IMR-90 (cell line): ENCODE measurements around the gene RYR1. TPM values are rescaled to one million over a fixed set of nuclear protein-coding genes. Genes with fewer than 3 reads are reported as not detected.

Experiments
- ATAC-seq: fragments of 200-7000 bp; cut with Tn5 transposase; 2 replicates; pipeline ENCODE4 v1.9.1; 2020; ENCODE audit warnings: low read depth, mild to moderate bottlenecking, moderate library complexity
- BruUV-seq: library from RNA; stranded (reverse); fragments of 400-500 nt; replicated peaks from 2 replicates; lab custom pipeline; 2021; lab: Mats Ljungman, UMichigan
- CTCF ChIA-PET: fragments of 300-600 bp; formaldehyde crosslinking; extraction: SDS; loops from one replicate; lab custom pipeline; 2021; ENCODE audit warnings: antibody characterized with exemption; lab: Yijun Ruan, JAX
- POLR2A ChIA-PET: fragments of 300-600 bp; sonication (Branson Sonifier 250); formaldehyde crosslinking; loops from one replicate; lab custom pipeline; 2022; ENCODE audit warnings: antibody characterized with exemption; ENCODE audit not compliant: unreplicated experiment; lab: Charles Lee
- DNase-seq: peaks from one replicate; pipeline ENCODE4 v3.0.0; 2013
- H2AFZ ChIP-seq: replicated peaks from 2 replicates; pipeline ENCODE3; 2013; ENCODE audit warnings: low read length, mild to moderate bottlenecking; ENCODE audit not compliant: poor library complexity
- H2AK5ac ChIP-seq: 2 replicates; pipeline ENCODE4 v1.6.1; 2013; ENCODE audit warnings: low read depth, low read length, inconsistent platforms
- H2AK9ac ChIP-seq: replicated peaks from 2 replicates; pipeline ENCODE3; 2013; ENCODE audit warnings: mild to moderate bottlenecking, low read depth, low read length, moderate library complexity; ENCODE audit not compliant: poor library complexity
- H2BK120ac ChIP-seq: 2 replicates; pipeline ENCODE4 v1.6.1; 2013; ENCODE audit warnings: low read depth, low read length, inconsistent platforms
- H2BK15ac ChIP-seq: 3 replicates; pipeline ENCODE4 v1.6.1; 2013; ENCODE audit warnings: low read depth, low read length, inconsistent platforms
- H2BK20ac ChIP-seq: 2 replicates; pipeline ENCODE4 v1.6.1; 2013; ENCODE audit warnings: low read depth, mild to moderate bottlenecking, inconsistent platforms, low read length, moderate library complexity
- H2BK5ac ChIP-seq: 2 replicates; pipeline ENCODE4 v1.6.1; 2013; ENCODE audit warnings: mild to moderate bottlenecking, low read depth, low read length, inconsistent platforms; ENCODE audit not compliant: poor library complexity, severe bottlenecking
- H3K14ac ChIP-seq: replicated peaks from 2 replicates; pipeline ENCODE4 v1.6.1; 2013; ENCODE audit warnings: low read depth, low read length, inconsistent platforms
- H3K18ac ChIP-seq: 2 replicates; pipeline ENCODE4 v1.6.1; 2013; ENCODE audit warnings: low read depth, low read length, control low read depth
- H3K23ac ChIP-seq: 2 replicates; pipeline ENCODE4 v1.6.1; 2013; ENCODE audit warnings: low read depth, low read length, inconsistent platforms
- H3K27ac ChIP-seq: 2 replicates; pipeline ENCODE4 v1.5.1; 2013; ENCODE audit warnings: mild to moderate bottlenecking, control low read depth, low read length; ENCODE audit not compliant: insufficient read depth
- H3K27me3 ChIP-seq: 2 replicates; pipeline ENCODE4 v1.6.1; 2013; ENCODE audit warnings: low read length; ENCODE audit not compliant: control insufficient read depth, insufficient read depth
- H3K36me3 ChIP-seq: 2 replicates; pipeline ENCODE4 v1.6.1; 2013; ENCODE audit warnings: low read length, mixed read lengths; ENCODE audit not compliant: control insufficient read depth, insufficient read depth
- H3K4ac ChIP-seq: 2 replicates; pipeline ENCODE4 v1.6.1; 2013; ENCODE audit warnings: low read depth, low read length, inconsistent platforms
- H3K4me1 ChIP-seq: 2 replicates; pipeline ENCODE4 v1.6.1; 2013; ENCODE audit warnings: low read length, mixed read lengths; ENCODE audit not compliant: control insufficient read depth, insufficient read depth
- H3K4me2 ChIP-seq: 2 replicates; pipeline ENCODE4 v1.6.1; 2013; ENCODE audit warnings: low read depth, mild to moderate bottlenecking, control low read depth, low read length, moderate library complexity
- H3K4me3 ChIP-seq: 2 replicates; pipeline ENCODE4 v1.5.1; 2013; ENCODE audit warnings: low read depth, mild to moderate bottlenecking, control low read depth, low read length, moderate library complexity; ENCODE audit not compliant: insufficient read depth
- H3K56ac ChIP-seq: 2 replicates; pipeline ENCODE4 v1.6.1; 2013; ENCODE audit warnings: low read length, inconsistent platforms; ENCODE audit not compliant: insufficient read depth; ENCODE audit errors: extremely low read depth
- H3K79me1 ChIP-seq, 2 experiments: 2 replicates each; pipeline ENCODE4 v1.6.1; 2013; ENCODE audit warnings: low read length in 2 of 2, inconsistent platforms in 1 of 2, low read depth in 1 of 2
- H3K9ac ChIP-seq: 2 replicates; pipeline ENCODE4 v1.6.1; 2013; ENCODE audit warnings: low read depth, low read length, control low read depth
- H3K9me1 ChIP-seq: 2 replicates; pipeline ENCODE4 v1.6.1; 2013; ENCODE audit warnings: low read length, inconsistent platforms; ENCODE audit not compliant: insufficient read depth
- H3K9me3 ChIP-seq: 2 replicates; pipeline ENCODE4 v1.6.1; 2013; ENCODE audit warnings: low read length; ENCODE audit not compliant: control insufficient read depth, insufficient read depth
- H4K20me1 ChIP-seq: 2 replicates; pipeline ENCODE4 v1.6.1; 2013; ENCODE audit warnings: low read length, inconsistent platforms; ENCODE audit not compliant: insufficient read depth
- H4K5ac ChIP-seq: 2 replicates; pipeline ENCODE4 v1.6.1; 2013; ENCODE audit warnings: mild to moderate bottlenecking, low read depth, low read length, control low read depth
- H4K8ac ChIP-seq, 2 experiments: 2 replicates each; pipeline ENCODE4 v1.6.1; 2013; ENCODE audit warnings: low read depth in 2 of 2, low read length in 2 of 2, control low read depth in 1 of 2, inconsistent platforms in 1 of 2
- H4K91ac ChIP-seq: 2 replicates; pipeline ENCODE4 v1.6.1; 2013; ENCODE audit warnings: low read depth, low read length, inconsistent platforms; ENCODE audit not compliant: insufficient read depth
- BHLHE40 ChIP-seq: fragments of 150-350 bp; IDR thresholded peaks from 2 replicates; pipeline ENCODE4 v1.6.1; 2016; ENCODE audit warnings: mild to moderate bottlenecking, low read depth, low read length
- CEBPB ChIP-seq: IDR thresholded peaks from 2 replicates; pipeline ENCODE4 v1.6.1; 2012; ENCODE audit warnings: low read depth, low read length, improper control_type of control experiment
- FOS ChIP-seq: fragments of 150-350 bp; IDR thresholded peaks from 2 replicates; pipeline ENCODE4 v1.6.1; 2016; ENCODE audit warnings: low read depth, low read length
- MAZ ChIP-seq: IDR thresholded peaks from 2 replicates; pipeline ENCODE4 v1.6.1; 2012; ENCODE audit warnings: low read depth, mild to moderate bottlenecking, low read length, improper control_type of control experiment, moderate library complexity, borderline replicate concordance
- MXI1 ChIP-seq: IDR thresholded peaks from 2 replicates; pipeline ENCODE4 v1.6.1; 2012; ENCODE audit warnings: low read depth, mild to moderate bottlenecking, low read length, moderate library complexity, borderline replicate concordance
- NFE2L2 ChIP-seq: fragments of 150-350 bp; IDR thresholded peaks from 2 replicates; pipeline ENCODE4 v1.6.1; 2016; ENCODE audit warnings: low read depth, mild to moderate bottlenecking, low read length
- POLR2A ChIP-seq: IDR thresholded peaks from 2 replicates; pipeline ENCODE4 v1.6.1; 2012; ENCODE audit warnings: mild to moderate bottlenecking, low read depth, low read length
- RAD21 ChIP-seq: IDR thresholded peaks from 2 replicates; pipeline ENCODE4 v1.6.1; 2012; ENCODE audit warnings: low read length, improper control_type of control experiment
- RCOR1 ChIP-seq: IDR thresholded peaks from 2 replicates; pipeline ENCODE4 v1.6.1; 2012; ENCODE audit warnings: mild to moderate bottlenecking, low read length, improper control_type of control experiment; ENCODE audit not compliant: insufficient replicate concordance
- RFX5 ChIP-seq: IDR thresholded peaks from 2 replicates; pipeline ENCODE4 v1.8.0; 2012; ENCODE audit warnings: low read depth, mild to moderate bottlenecking, low read length, moderate library complexity
- SMC3 ChIP-seq: fragments of 150-350 bp; IDR thresholded peaks from 2 replicates; pipeline ENCODE4 v1.6.1; 2016; ENCODE audit warnings: low read depth, mild to moderate bottlenecking, antibody characterized with exemption, low read length, moderate library complexity
- WGBS, 2 experiments: methylation state at CpG; one replicate each; pipeline versions ENCODE4 v1.1.5 to v1.1.7; 2013; ENCODE audit warnings: missing lambda C conversion rate in 2 of 2; ENCODE audit not compliant: insufficient read length in 1 of 2; ENCODE audit errors: extremely low coverage in 2 of 2; 5-methylcytosine and 5-hydroxymethylcytosine counted together
- dilution Hi-C: fragments of 300-500 bp; cut with HindIII; formaldehyde crosslinking; loops from one replicate; pipeline ENCODE4 v1.14.3; 2018; ENCODE audit warnings: low sequenced_read_pairs; ENCODE audit not compliant: unreplicated experiment
- in situ Hi-C: fragments of 300-500 bp; cut with MboI; formaldehyde crosslinking; loops from 3 replicates; pipeline ENCODE4 v1.14.3; 2019; ENCODE audit warnings: low sequenced_read_pairs, inconsistent platforms, mixed read lengths
- intact Hi-C: fragments of 100-400 bp; cut with micrococcal nuclease; formaldehyde crosslinking; loops from 2 replicates; pipeline ENCODE4 v1.10.0; 2022
- polyA plus RNA-seq, 3 experiments: library from polyadenylated mRNA; depleted of rRNA; stranded (reverse); fragments of >200 nt; gene quantifications; 2 replicates each; pipeline ENCODE4 v1.2.3, GENCODE V29; 2012; ENCODE audit warnings: low replicate concordance in 1 of 3
- total RNA-seq: library from RNA; depleted of rRNA; stranded (reverse); fragments of >200 nt; gene quantifications from 2 replicates; pipeline ENCODE4 v1.2.3, GENCODE V29; 2012
- TF ChIP-seq, protein P1 (sequence below): conservative IDR thresholded peaks from 2 replicates; pipeline ENCODE4 v1.5.1; 2012; ENCODE audit warnings: mild to moderate bottlenecking, low read depth, low read length, improper control_type of control experiment
- TF ChIP-seq, protein P2 (sequence below): fragments of 150-350 bp; IDR thresholded peaks from 2 replicates; pipeline ENCODE4 v1.6.1; 2017; ENCODE audit warnings: mild to moderate bottlenecking, antibody characterized with exemption, low read length, low read depth
- TF ChIP-seq, protein P3 (sequence below): fragments of 150-350 bp; IDR thresholded peaks from 2 replicates; pipeline ENCODE4 v1.6.1; 2016; ENCODE audit warnings: low read depth, mild to moderate bottlenecking, low read length, moderate library complexity, borderline replicate concordance

RYR1 gene
- total and polyA plus RNA-seq, 2 of the 4 experiments (the other 2 are of a cell fraction): not detected

DNA sequence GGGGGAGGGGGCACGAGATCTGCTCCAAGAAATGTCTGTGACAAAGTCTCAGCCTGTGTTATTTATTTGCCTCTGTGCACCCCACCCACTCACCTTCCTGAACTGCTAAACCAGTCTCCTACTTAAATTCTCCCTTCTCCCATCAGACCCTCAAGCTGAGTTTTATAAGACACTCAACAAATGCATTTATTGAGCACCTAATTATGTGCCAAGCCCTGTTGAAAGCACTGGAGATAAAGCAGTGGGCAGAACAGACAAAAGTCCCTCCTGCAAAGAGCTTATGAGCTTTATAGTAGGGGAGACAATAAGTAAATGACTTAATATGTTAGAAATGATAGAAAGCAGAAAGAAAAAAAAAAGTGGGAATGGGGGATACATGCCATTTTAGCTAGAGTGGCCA is 34.0 kb upstream of the RYR1 start:
- in situ Hi-C loops (no loop called here), intact Hi-C loops (no loop called here), dilution Hi-C loops (no loop called here)
- Histone ChIP-seq H3K36me3 (peaks cover 10% of the 10 kb centered on the region; the same call in 1 of the 2 replicates), H3K27ac (no peak overlapping the region), H2BK5ac (no peak overlapping the region), H3K14ac (no peak overlapping the region), H2AK5ac (no peak overlapping the region), H3K9ac (no peak overlapping the region), H3K4ac (no peak overlapping the region), H3K9me3 (no peaks in the 10 kb centered on the region), H3K27me3 (no peaks in the 10 kb centered on the region), H4K91ac (no peak overlapping the region), H2AK9ac (no peak overlapping the region), H2BK15ac (no peak overlapping the region), H3K4me1 (no peaks in the 10 kb centered on the region), H2BK20ac (no peak overlapping the region), H3K4me2 (no peak overlapping the region), H3K18ac (no peak overlapping the region), H2BK120ac (no peak overlapping the region), H3K4me3 (no peak overlapping the region), H3K79me1 (peaks cover 6 to 12% of the 10 kb centered on the region in 2 experiments; a peak in 3 of 4 replicates), H3K9me1 (0 out of 2 replicates have a peak, but pooled peaks cover 3% of the 10 kb centered on the region), H2AFZ (no peak overlapping the region), H3K23ac (no peak overlapping the region), H4K8ac (no peak overlapping the region), H4K5ac (no peak overlapping the region), H3K56ac (no peak overlapping the region), H4K20me1 (no peaks in the 10 kb centered on the region)
- ATAC-seq (no peak), DNase-seq (no peak)
- no TSS peak for BruUV-seq
- TF ChIP-seq, protein P1, sequence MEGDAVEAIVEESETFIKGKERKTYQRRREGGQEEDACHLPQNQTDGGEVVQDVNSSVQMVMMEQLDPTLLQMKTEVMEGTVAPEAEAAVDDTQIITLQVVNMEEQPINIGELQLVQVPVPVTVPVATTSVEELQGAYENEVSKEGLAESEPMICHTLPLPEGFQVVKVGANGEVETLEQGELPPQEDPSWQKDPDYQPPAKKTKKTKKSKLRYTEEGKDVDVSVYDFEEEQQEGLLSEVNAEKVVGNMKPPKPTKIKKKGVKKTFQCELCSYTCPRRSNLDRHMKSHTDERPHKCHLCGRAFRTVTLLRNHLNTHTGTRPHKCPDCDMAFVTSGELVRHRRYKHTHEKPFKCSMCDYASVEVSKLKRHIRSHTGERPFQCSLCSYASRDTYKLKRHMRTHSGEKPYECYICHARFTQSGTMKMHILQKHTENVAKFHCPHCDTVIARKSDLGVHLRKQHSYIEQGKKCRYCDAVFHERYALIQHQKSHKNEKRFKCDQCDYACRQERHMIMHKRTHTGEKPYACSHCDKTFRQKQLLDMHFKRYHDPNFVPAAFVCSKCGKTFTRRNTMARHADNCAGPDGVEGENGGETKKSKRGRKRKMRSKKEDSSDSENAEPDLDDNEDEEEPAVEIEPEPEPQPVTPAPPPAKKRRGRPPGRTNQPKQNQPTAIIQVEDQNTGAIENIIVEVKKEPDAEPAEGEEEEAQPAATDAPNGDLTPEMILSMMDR: no peak
- TF ChIP-seq, protein P2, sequence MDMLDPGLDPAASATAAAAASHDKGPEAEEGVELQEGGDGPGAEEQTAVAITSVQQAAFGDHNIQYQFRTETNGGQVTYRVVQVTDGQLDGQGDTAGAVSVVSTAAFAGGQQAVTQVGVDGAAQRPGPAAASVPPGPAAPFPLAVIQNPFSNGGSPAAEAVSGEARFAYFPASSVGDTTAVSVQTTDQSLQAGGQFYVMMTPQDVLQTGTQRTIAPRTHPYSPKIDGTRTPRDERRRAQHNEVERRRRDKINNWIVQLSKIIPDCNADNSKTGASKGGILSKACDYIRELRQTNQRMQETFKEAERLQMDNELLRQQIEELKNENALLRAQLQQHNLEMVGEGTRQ: no peak
- TF ChIP-seq POLR2A (no peak), FOS (no peak), RAD21 (no peak), BHLHE40 (no peak), MXI1 (no peak), MAZ (no peak), SMC3 (no peak), NFE2L2 (no peak), RCOR1 (no peak), RFX5 (no peak), CEBPB (no peak)
- TF ChIP-seq, protein P3, sequence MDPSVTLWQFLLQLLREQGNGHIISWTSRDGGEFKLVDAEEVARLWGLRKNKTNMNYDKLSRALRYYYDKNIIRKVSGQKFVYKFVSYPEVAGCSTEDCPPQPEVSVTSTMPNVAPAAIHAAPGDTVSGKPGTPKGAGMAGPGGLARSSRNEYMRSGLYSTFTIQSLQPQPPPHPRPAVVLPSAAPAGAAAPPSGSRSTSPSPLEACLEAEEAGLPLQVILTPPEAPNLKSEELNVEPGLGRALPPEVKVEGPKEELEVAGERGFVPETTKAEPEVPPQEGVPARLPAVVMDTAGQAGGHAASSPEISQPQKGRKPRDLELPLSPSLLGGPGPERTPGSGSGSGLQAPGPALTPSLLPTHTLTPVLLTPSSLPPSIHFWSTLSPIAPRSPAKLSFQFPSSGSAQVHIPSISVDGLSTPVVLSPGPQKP: no peak
- CTCF ChIA-PET: interaction anchor here (0.5 to 1.5 kb wide), 2 partner anchors 165 to 531 kb away, joined by 3 to 4 read pairs; partner anchors contain the start of genes MRPS12 and SARS2
- no CpG with 5 or more reads among the region's 1 CpG for WGBS, 2 experiments
- POLR2A ChIA-PET: no interaction called here
